ENCODE data around the gene METTL25B. TPM values are rescaled to one million over a fixed set of nuclear protein-coding genes. Genes with fewer than 3 reads are reported as not detected.
A peak's percentile ranks its signal among the peaks of the same experiment; 100 is the strongest.

METTL25B gene
- total and polyA plus RNA-seq, 2 of the 13 experiments (the other 11 are each of a cell fraction or from before 2014, with no cell fraction given): 11.9 to 24.0 TPM

GRCh38 chr1:156727926-156728598 is at the start of gene METTL25B (continued):
- TF ChIP-seq RXRB (CRISPR knock-in tag; IDR thresholded peaks at IDR 0.05; ENCODE audit: borderline replicate concordance) (no peak), SAP130 (CRISPR knock-in tag; IDR thresholded peaks at IDR 0.05; ENCODE audit: low read depth) (peak; percentile 68), ZNF646 (CRISPR knock-in tag; IDR thresholded peaks at IDR 0.05) (no peak), PATZ1 (CRISPR knock-in tag; IDR thresholded peaks at IDR 0.05) (0 out of 2 replicates have a peak, but pooled peaks have one; percentile 3), ATF6 (CRISPR knock-in tag; conservative IDR thresholded peaks at IDR 0.05) (0 out of 2 replicates have a peak, but pooled peaks have one; percentile 35), CENPBD1 (CRISPR knock-in tag; IDR thresholded peaks at IDR 0.05; ENCODE audit: borderline replicate concordance, low read depth) (no peak), POLR2G (IDR thresholded peaks at IDR 0.05; ENCODE audit: low read depth, low read length) (peak; percentile 88), IKZF4 (CRISPR knock-in tag; IDR thresholded peaks at IDR 0.05; ENCODE audit: borderline replicate concordance, low read depth, not compliant biosample characterization) (peak; percentile 8), ZSCAN29 (CRISPR knock-in tag; conservative IDR thresholded peaks at IDR 0.05) (0 out of 2 replicates have a peak, but pooled peaks have one; percentile 32), THAP9 (CRISPR knock-in tag; IDR thresholded peaks at IDR 0.05; ENCODE audit: borderline replicate concordance) (peak; percentile 42; the same call in 1 of the 2 replicates), ONECUT2 (CRISPR knock-in tag; IDR thresholded peaks at IDR 0.05) (peak; percentile 77), PITX1 (CRISPR knock-in tag; IDR thresholded peaks at IDR 0.05) (0 out of 2 replicates have a peak, but pooled peaks have one; percentile 16), TOPORS (CRISPR knock-in tag; IDR thresholded peaks at IDR 0.05) (0 out of 2 replicates have a peak, but pooled peaks have one; percentile 50), STAG1 (CRISPR knock-in tag; IDR thresholded peaks at IDR 0.05) (no peak)

All from HepG2 (cell line).